Measurements from ENCODE around the gene MICU2.

- no peak for TF ChIP-seq CTCF (IDR thresholded peaks at IDR 0.05)
- no peak for TF ChIP-seq POLR2A (IDR thresholded peaks at IDR 0.05)
Observed at GRCh38 chr13:21596722-21597121, 7.2 kb downstream of the MICU2 start.
